Muscle of leg (tissue), 16 donors: ENCODE data around the gene FOXD1. TPM values are rescaled to one million over a fixed set of nuclear protein-coding genes. Genes with fewer than 3 reads are reported as not detected.

Experiments
- DNase-seq: peaks from one replicate; pipeline ENCODE4 v3.0.0; 2013
- H3K27ac ChIP-seq: one replicate; pipeline ENCODE4 v1.5.1; 2013; ENCODE audit warnings: mild to moderate bottlenecking, low read length, control low read depth
- H3K27me3 ChIP-seq: one replicate; pipeline ENCODE4 v1.6.1; 2013; ENCODE audit warnings: low read length; ENCODE audit not compliant: control insufficient read depth, insufficient read depth
- H3K36me3 ChIP-seq: one replicate; pipeline ENCODE4 v1.6.1; 2013; ENCODE audit warnings: low read length; ENCODE audit not compliant: control insufficient read depth, insufficient read depth
- H3K4me1 ChIP-seq: one replicate; pipeline ENCODE4 v1.6.1; 2013; ENCODE audit warnings: low read length; ENCODE audit not compliant: control insufficient read depth, insufficient read depth
- H3K4me3 ChIP-seq: one replicate; pipeline ENCODE4 v1.5.1; 2013; ENCODE audit warnings: low read length, control low read depth
- H3K9me3 ChIP-seq: replicated peaks from 2 replicates; pipeline ENCODE4 v1.6.1; 2013; ENCODE audit warnings: low read depth, low read length; ENCODE audit not compliant: control insufficient read depth
- WGBS: methylation state at CpG from one replicate; pipeline ENCODE4 v1.1.5; 2013; ENCODE audit warnings: missing lambda C conversion rate; ENCODE audit not compliant: insufficient coverage; 5-methylcytosine and 5-hydroxymethylcytosine counted together
- long read RNA-seq, 11 donors: transcript quantifications; one replicate each; lab custom pipeline, GENCODE V29; 2026
- polyA plus RNA-seq, 8 donors: library from polyadenylated mRNA; unstranded; fragments of 120-200 nt; gene quantifications; one replicate each; pipeline versions ENCODE4 v1.2.1 to v1.2.3, GENCODE V29; 2013; ENCODE audit warnings: inconsistent platforms in 1 of 8, low replicate concordance in 1 of 8; ENCODE audit not compliant: insufficient read length in 8 of 8, insufficient read depth in 1 of 8
- total RNA-seq: library from RNA; stranded (reverse); fragments of 120-200 nt; gene quantifications from one replicate; pipeline ENCODE4 v1.2.4, GENCODE V29; 2013

The FOXD1 gene
- total RNA-seq (0.35 TPM), polyA plus RNA-seq (1 to 10 TPM in 4 of 8 donors, under 1 TPM in 4; 0.35 to 2.9 (median 1.0) TPM)
- long read RNA-seq, donor 1, partial matches to known transcripts: 0 of 3 reads
- long read RNA-seq, donor 1, other reads (novel, unspliced or antisense): 0 of 3 reads
- long read RNA-seq, donor 2: 0 reads
- long read RNA-seq, donor 3: 0 reads
- long read RNA-seq, donor 4: 0 reads
- long read RNA-seq, donor 5, partial matches to known transcripts: 0 of 3 reads
- long read RNA-seq, donor 5, other reads (novel, unspliced or antisense): 0 of 3 reads
- long read RNA-seq, donor 6, partial matches to known transcripts: 0 of 2 reads
- long read RNA-seq, donor 6, other reads (novel, unspliced or antisense): 0 of 2 reads
- long read RNA-seq, donor 7: 0 reads
- long read RNA-seq, donor 8: 0 reads
- long read RNA-seq, donor 9: 0 reads
- long read RNA-seq, donor 10: 0 reads
- long read RNA-seq, donor 11, partial matches to known transcripts: 0 of 1 reads
- long read RNA-seq, donor 11, other reads (novel, unspliced or antisense): 0 of 1 reads

GRCh38 chr5:73448463-73449136 is at the start of gene FOXD1:
Gene FOXD1 (minus strand): TSS chr5:73448777. CDS start chr5:73448362, 415 bp downstream.
- Histone ChIP-seq H3K4me1 (peaks cover 22% of the 10 kb centered on the region), H3K36me3 (no peaks in the 10 kb centered on the region), H3K9me3 (no peaks in the 10 kb centered on the region), H3K27me3 (peaks cover 69% of the 10 kb centered on the region), H3K4me3 (peak within 1 kb of the TSS; percentile 49), H3K27ac (peak within 1 kb of the TSS; percentile 29)
- under 1% methylated on average over 55 of the region's 59 CpGs for WGBS
- DNase-seq: peak; percentile 93

GRCh38 chr5:73497497-73498056 is 49.0 kb upstream of the FOXD1 start:
- H3K27ac ChIP-seq: peak overlapping the region; percentile 95
- H3K4me1 ChIP-seq: peaks cover 5% of the 10 kb centered on the region
- H3K9me3 ChIP-seq: no peaks in the 10 kb centered on the region
- H3K27me3 ChIP-seq: no peaks in the 10 kb centered on the region
- DNase-seq: no peak
- 22% methylated on average over 4 of the region's 16 CpGs for WGBS
- peak overlapping the region; percentile 67 for H3K4me3 ChIP-seq
- peaks cover 9% of the 10 kb centered on the region for H3K36me3 ChIP-seq

- WGBS: no CpG with 5 or more reads among the region's 1 CpG
These were observed 48.4 kb upstream of the FOXD1 start for GRCh38 chr5:73496984-73497457.

GRCh38 chr5:73495772-73496335 is 47.3 kb upstream of the FOXD1 start:
- DNase-seq: no peak
- Histone ChIP-seq H3K27ac (no peak overlapping the region), H3K27me3 (no peaks in the 10 kb centered on the region), H3K4me3 (no peak overlapping the region), H3K36me3 (peaks cover 3% of the 10 kb centered on the region), H3K9me3 (no peaks in the 10 kb centered on the region), H3K4me1 (peaks cover 5% of the 10 kb centered on the region)
- 100% methylated on average over 2 of the region's 4 CpGs for WGBS

More at GRCh38 chr5:73496984-73497457, 48.4 kb upstream of the FOXD1 start:
- no peaks in the 10 kb centered on the region for H3K27me3 ChIP-seq
- no peak overlapping the region for H3K4me3 ChIP-seq
- H3K4me1 ChIP-seq: peaks cover 5% of the 10 kb centered on the region
- H3K27ac ChIP-seq: no peak overlapping the region
- no peaks in the 10 kb centered on the region for H3K9me3 ChIP-seq
- peak; percentile 57 for DNase-seq
- H3K36me3 ChIP-seq: peaks cover 6% of the 10 kb centered on the region

GRCh38 chr5:73494721-73495120 is 46.1 kb upstream of the FOXD1 start:
- H3K36me3 ChIP-seq: no peaks in the 10 kb centered on the region
- H3K4me3 ChIP-seq: no peak overlapping the region
- DNase-seq: peak; percentile 28
- no peaks in the 10 kb centered on the region for H3K9me3 ChIP-seq
- no peak overlapping the region for H3K27ac ChIP-seq
- no peaks in the 10 kb centered on the region for H3K27me3 ChIP-seq
- peaks cover 5% of the 10 kb centered on the region for H3K4me1 ChIP-seq

GRCh38 chr5:73493421-73493820 is 44.8 kb upstream of the FOXD1 start:
- no peak for DNase-seq
- 83% methylated on average over 2 of the region's 3 CpGs for WGBS
- no peak overlapping the region for H3K4me3 ChIP-seq
- no peak overlapping the region for H3K27ac ChIP-seq
- no peaks in the 10 kb centered on the region for H3K36me3 ChIP-seq
- peaks cover 5% of the 10 kb centered on the region for H3K4me1 ChIP-seq
- H3K27me3 ChIP-seq: no peaks in the 10 kb centered on the region
- no peaks in the 10 kb centered on the region for H3K9me3 ChIP-seq

- Histone ChIP-seq H3K27ac (no peak overlapping the region), H3K9me3 (no peaks in the 10 kb centered on the region), H3K36me3 (no peaks in the 10 kb centered on the region), H3K27me3 (no peaks in the 10 kb centered on the region), H3K4me1 (no peaks in the 10 kb centered on the region), H3K4me3 (no peak overlapping the region)
- DNase-seq: no peak
- WGBS: no CpG with 5 or more reads among the region's 1 CpG
These were observed 42.6 kb upstream of the FOXD1 start for GRCh38 chr5:73491155-73491554.

- Histone ChIP-seq H3K4me3 (no peak overlapping the region), H3K27ac (no peak overlapping the region), H3K36me3 (no peaks in the 10 kb centered on the region), H3K9me3 (no peaks in the 10 kb centered on the region), H3K4me1 (no peaks in the 10 kb centered on the region), H3K27me3 (no peaks in the 10 kb centered on the region)
- WGBS: no CpG with 5 or more reads among the region's 2 CpGs
- no peak for DNase-seq
These were observed 41.5 kb upstream of the FOXD1 start for GRCh38 chr5:73490088-73490487.

- DNase-seq: no peak
- H3K27me3 ChIP-seq: no peaks in the 10 kb centered on the region
- H3K9me3 ChIP-seq: no peaks in the 10 kb centered on the region
- no peaks in the 10 kb centered on the region for H3K36me3 ChIP-seq
- no peaks in the 10 kb centered on the region for H3K4me1 ChIP-seq
- H3K4me3 ChIP-seq: no peak overlapping the region
- no peak overlapping the region for H3K27ac ChIP-seq
- WGBS: 89% methylated on average over 1 of the region's 3 CpGs
These were observed 40.2 kb upstream of the FOXD1 start for GRCh38 chr5:73488806-73489205.

- Histone ChIP-seq H3K9me3 (no peaks in the 10 kb centered on the region), H3K36me3 (no peaks in the 10 kb centered on the region), H3K4me3 (no peak overlapping the region), H3K27me3 (no peaks in the 10 kb centered on the region), H3K27ac (no peak overlapping the region), H3K4me1 (no peaks in the 10 kb centered on the region)
- DNase-seq: no peak
- WGBS: no CpG with 5 or more reads among the region's 4 CpGs
These were observed 39.2 kb upstream of the FOXD1 start for GRCh38 chr5:73487815-73488214.
